Peyer's patch (tissue), 4 donors: ENCODE measurements around the gene RBL2.

ENCODE experiments used
- POLR2A ChIP-seq, 2 donors: fragments of 450-650 bp; IDR thresholded peaks; one replicate each; pipeline ENCODE4 v1.5.1; 2017; ENCODE audit warnings: antibody characterized with exemption in 2 of 2, mild to moderate bottlenecking in 2 of 2, moderate library complexity in 2 of 2
- TF ChIP-seq, protein P1 (sequence below), 6 experiments: fragments of 450-650 bp in 4 of 6; fragments of 200-600 bp in 2 of 6; sonication (generic) in 1 of 6; IDR thresholded peaks; one replicate each; pipeline ENCODE4 v1.5.1; 2017 to 2019; ENCODE audit warnings: antibody characterized with exemption in 6 of 6, mild to moderate bottlenecking in 3 of 6, moderate library complexity in 1 of 6

GRCh38 chr16:53480394-53480793, 46.1 kb downstream of the RBL2 start:
- TF ChIP-seq, protein P1, sequence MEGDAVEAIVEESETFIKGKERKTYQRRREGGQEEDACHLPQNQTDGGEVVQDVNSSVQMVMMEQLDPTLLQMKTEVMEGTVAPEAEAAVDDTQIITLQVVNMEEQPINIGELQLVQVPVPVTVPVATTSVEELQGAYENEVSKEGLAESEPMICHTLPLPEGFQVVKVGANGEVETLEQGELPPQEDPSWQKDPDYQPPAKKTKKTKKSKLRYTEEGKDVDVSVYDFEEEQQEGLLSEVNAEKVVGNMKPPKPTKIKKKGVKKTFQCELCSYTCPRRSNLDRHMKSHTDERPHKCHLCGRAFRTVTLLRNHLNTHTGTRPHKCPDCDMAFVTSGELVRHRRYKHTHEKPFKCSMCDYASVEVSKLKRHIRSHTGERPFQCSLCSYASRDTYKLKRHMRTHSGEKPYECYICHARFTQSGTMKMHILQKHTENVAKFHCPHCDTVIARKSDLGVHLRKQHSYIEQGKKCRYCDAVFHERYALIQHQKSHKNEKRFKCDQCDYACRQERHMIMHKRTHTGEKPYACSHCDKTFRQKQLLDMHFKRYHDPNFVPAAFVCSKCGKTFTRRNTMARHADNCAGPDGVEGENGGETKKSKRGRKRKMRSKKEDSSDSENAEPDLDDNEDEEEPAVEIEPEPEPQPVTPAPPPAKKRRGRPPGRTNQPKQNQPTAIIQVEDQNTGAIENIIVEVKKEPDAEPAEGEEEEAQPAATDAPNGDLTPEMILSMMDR (IDR thresholded peaks at IDR 0.05) = no peak
- TF ChIP-seq POLR2A (IDR thresholded peaks at IDR 0.05) = no peak
